GM21390 (cell line): ENCODE measurements around the gene STAC.
"Not testable (repeated sequence)": the region's sequence is repeated elsewhere in the genome, so short reads cannot be mapped to it uniquely, and the experiment has no call there.

Source experiments
- ATAC-seq: cut with Tn5 transposase; IDR thresholded peaks from one replicate; pipeline ENCODE4 v1.9.1; 2021; ENCODE audit not compliant: unreplicated experiment

The STAC gene

GRCh38 chr3:36476286-36476942 is 96.1 kb downstream of the STAC start:
- no peak for ATAC-seq

- no peak for ATAC-seq
Observed at GRCh38 chr3:36477655-36478054, 97.4 kb downstream of the STAC start.

- no peak for ATAC-seq
Observed at GRCh38 chr3:36480911-36481648, 100.8 kb downstream of the STAC start.

- no peak for ATAC-seq
Observed at GRCh38 chr3:36482256-36482655, 102.0 kb downstream of the STAC start.

- no peak for ATAC-seq
Observed at GRCh38 chr3:36482880-36483279, 102.6 kb downstream of the STAC start.

- ATAC-seq, result no peak
Observed at GRCh38 chr3:36483709-36484108, 103.4 kb downstream of the STAC start.

- no peak for ATAC-seq
Observed at GRCh38 chr3:36484386-36484785, 104.1 kb downstream of the STAC start.

GRCh38 chr3:36486009-36486795 is 105.9 kb downstream of the STAC start:
- ATAC-seq, result no peak

GRCh38 chr3:36487616-36488015 is 107.3 kb downstream of the STAC start:
- ATAC-seq, result no peak

GRCh38 chr3:36488077-36488789 is 107.9 kb downstream of the STAC start:
- ATAC-seq, result no peak

GRCh38 chr3:36489101-36489500 is 108.8 kb downstream of the STAC start:
- no peak for ATAC-seq

GRCh38 chr3:36489679-36490425 is 109.5 kb downstream of the STAC start:
- ATAC-seq, result no peak

- ATAC-seq, result no peak
Observed at GRCh38 chr3:36493051-36493450, 112.7 kb downstream of the STAC start.

- ATAC-seq, result no peak
Observed at GRCh38 chr3:36494461-36495109, 114.3 kb downstream of the STAC start.

- no peak for ATAC-seq
Observed at GRCh38 chr3:36496684-36497633, 116.7 kb downstream of the STAC start.

- ATAC-seq, result not testable (repeated sequence)
Observed at GRCh38 chr3:36500053-36500452, 119.7 kb downstream of the STAC start.

GRCh38 chr3:36501616-36502015 is 121.3 kb downstream of the STAC start:
- no peak for ATAC-seq

GRCh38 chr3:36505393-36505792 is 125.1 kb downstream of the STAC start:
- no peak for ATAC-seq
